Hepatocyte (in vitro differentiated cells): ENCODE results near the gene TEX52.

Experiments used
- CTCF ChIP-seq: fragments of 200-600 bp; sonication (generic); IDR thresholded peaks from 2 replicates; pipeline ENCODE4 v1.5.1; 2016; ENCODE audit warnings: antibody characterized with exemption, mild to moderate bottlenecking; ENCODE audit not compliant: poor library complexity
- EZH2 ChIP-seq: fragments of 200-600 bp; sonication (generic); IDR thresholded peaks from 2 replicates; pipeline ENCODE4 v1.6.1; 2016; ENCODE audit warnings: antibody characterized with exemption, mild to moderate bottlenecking, borderline replicate concordance

GRCh38 chr12:2856051-2856450, 788 bp downstream of the TEX52 start:
- TF ChIP-seq CTCF (no peak), EZH2 (no peak)
